ENCODE results near the gene A1BG.
"Not testable (repeated sequence)": the region's sequence is repeated elsewhere in the genome, so short reads cannot be mapped to it uniquely, and the experiment has no call there.

The A1BG gene

DNA sequence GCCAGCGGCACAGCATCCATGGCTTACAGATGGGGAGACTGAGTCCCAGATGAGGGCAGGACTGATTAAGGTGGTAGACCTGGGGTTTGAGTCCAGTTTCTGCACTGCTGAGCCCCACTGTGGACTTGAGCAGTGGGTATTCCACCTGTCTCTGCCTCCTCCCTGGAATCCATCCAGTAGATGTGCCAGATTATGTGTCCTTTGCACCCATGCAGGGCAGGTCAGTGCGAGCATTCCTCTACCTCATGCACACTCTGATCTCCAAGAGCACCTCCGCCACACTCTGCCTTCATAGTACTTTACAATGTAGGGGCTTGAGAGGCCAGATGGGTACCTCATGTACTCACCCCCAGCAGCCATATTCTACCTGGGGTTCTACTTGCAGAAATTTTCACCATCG is 16.5 kb downstream of the A1BG start:
- DNase-seq (ENCODE audit: low read depth in 4 of 4, low spot score in 1 of 4) = no peak

DNA sequence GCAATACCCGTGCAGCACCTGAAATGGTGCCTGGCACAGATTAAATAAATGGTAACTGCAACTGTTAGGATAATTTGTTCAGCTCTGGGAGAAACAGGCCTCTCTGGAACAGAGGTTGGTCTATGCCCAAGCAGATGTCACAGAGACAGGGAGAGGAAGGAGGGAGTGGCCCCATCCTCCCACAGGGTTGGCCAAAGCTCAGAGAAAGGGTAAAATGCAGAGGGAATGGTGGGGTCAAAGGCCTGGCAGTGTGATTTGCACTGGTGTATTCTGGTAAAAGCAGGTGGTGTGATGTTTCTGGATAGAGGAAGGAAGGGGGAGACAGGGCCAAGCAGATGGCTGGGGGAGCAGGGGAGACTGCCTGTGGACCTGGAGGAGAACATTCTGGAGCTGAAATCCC is 17.1 kb downstream of the A1BG start:
- no peak for DNase-seq (ENCODE audit: low read depth in 4 of 4, low spot score in 1 of 4)

- no peak for DNase-seq (ENCODE audit: low read depth in 4 of 4, low spot score in 1 of 4)
These were observed 17.7 kb downstream of the A1BG start for GRCh38 chr19:58335630-58336029.

GRCh38 chr19:58334691-58335249 is 18.5 kb downstream of the A1BG start:
- DNase-seq (ENCODE audit: low read depth in 4 of 4, low spot score in 1 of 4) = no peak

GRCh38 chr19:58332697-58333096 is 20.6 kb downstream of the A1BG start:
- DNase-seq (ENCODE audit: low read depth in 4 of 4, low spot score in 1 of 4) = no peak

DNA sequence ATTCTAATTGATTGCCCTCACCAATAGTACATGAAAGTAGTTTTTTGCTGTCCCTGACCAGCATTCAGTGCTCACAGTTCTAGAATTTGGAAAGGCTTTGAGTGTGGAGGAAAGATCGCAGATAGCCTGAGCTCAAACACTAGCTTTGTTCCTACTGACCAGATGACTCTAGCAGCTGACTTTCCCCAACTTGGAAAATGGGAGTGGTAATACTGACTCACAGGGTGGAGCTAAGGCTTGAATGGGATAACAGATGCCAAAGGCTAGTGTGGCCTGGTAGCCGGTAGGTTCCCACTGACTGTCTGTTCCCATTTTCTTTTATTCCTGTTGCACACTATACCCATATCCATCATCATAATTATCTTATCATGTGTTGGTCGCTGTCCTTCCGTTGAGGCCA is 22.8 kb downstream of the A1BG start:
- no peak for DNase-seq (ENCODE audit: low read depth in 4 of 4, low spot score in 1 of 4)

GRCh38 chr19:58328999-58329398 is 24.3 kb downstream of the A1BG start:
- DNase-seq (ENCODE audit: low read depth in 4 of 4, low spot score in 1 of 4) = no peak

DNA sequence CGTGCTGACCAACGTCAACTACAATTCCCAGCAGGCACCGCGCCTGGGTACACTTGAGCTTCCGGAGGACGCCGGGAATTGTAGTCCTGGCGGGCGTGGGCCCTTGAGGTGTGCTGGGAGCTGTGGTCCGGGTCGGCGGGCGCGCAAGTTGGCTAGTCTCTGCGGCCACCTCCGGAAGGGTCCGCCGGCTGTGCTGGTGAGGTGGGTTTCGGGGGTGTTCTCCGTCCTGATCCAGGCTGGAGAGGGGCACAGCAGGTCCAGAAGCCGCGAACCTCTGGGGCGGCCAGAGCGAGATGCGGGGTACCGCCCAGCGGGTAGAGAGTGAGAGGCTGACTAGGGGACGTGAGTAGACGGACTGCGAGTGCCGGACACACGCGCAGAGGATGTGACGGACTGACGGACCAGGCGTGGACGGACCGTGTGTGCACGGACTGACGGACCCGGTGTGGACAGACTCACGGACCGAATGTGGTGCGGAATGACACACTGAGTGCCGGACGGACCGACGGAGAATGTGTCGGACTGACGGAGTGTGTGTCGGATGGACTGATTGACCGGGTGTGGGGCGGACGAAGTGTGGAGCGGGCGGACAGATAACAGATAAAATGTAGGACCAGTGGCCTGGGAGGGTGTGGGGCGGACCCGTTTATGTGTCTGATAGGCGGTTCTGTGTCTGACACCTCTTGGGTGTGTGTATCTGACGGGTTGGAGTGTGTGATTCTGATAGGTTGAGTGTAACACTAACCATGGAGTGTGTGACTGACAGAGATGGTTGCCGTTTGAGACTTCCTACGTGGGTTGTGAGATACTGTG is 26.2 kb downstream of the A1BG start, which contains the start of gene ZSCAN22:
Gene ZSCAN22 (plus strand): TSS at position 81 of the 813 bp plus-strand sequence. CDS start 7,809 bp downstream, outside the sequence.
- peak; percentile 70 to 89 (median 78) for DNase-seq (ENCODE audit: low read depth in 4 of 4, low spot score in 1 of 4)

DNA sequence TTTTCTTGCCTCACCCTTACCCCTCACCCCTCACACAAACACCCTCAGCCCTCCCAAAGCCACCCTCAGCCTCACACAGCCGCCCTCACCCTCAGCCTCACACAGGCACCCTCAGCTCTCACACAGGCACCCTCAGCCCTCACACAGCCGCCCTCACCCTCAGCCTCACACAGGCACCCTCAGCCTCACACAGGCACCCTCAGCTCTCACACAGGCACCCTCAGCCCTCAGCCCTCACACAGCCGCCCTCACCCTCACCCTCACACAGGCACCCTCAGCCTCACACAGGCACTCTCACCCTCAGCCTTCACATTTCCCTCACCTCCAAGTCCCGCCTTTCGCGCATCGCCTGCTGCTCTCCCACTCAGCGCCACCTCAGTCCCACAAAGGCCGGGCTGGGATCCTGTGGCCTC is 26.8 kb downstream of the A1BG start:
- DNase-seq (ENCODE audit: low read depth in 4 of 4, low spot score in 1 of 4) = no peak

- no peak for DNase-seq (ENCODE audit: low read depth in 4 of 4, low spot score in 1 of 4)
These were observed 27.8 kb downstream of the A1BG start for GRCh38 chr19:58325311-58326022.

DNA sequence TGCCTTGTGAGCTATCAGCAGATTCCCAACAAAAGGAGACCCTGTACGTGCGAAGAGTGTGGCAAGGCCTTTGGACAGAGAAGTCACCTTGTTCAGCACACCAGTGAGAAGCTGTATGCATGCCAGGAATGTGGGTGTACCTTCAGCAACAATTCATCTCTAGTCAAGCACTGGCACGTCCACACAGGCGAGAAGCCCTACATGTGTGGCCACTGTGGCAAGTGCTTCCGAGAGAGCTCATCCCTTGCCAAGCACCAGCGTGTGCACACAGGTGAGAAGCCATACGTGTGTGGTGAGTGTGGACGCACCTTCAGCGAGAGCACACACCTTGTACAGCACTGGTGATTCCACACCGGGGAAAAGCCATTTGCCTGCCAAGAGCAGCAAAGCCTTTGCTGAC is 34.1 kb downstream of the A1BG start:
- no peak for DNase-seq (ENCODE audit: low read depth in 4 of 4, low spot score in 1 of 4)

DNA sequence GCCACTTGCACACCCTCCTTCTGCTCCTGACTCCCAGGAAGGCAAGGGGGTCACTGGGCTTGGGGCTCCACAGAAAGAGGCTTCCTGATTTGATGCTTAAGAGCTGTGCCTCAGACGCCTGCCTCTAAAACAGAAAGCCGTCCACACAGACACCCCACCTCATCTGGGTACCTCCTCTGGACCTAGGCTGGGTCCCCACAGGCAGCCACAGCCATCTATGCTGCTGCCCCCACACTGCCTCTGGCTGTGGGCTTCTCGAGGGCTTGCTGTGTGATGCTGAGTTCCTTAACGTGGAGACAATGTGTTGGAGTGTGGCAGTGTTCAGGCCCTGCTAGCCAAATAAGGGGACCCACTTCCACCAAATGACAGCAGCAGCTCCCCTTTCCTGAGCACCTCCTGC is 35.0 kb downstream of the A1BG start:
- DNase-seq (ENCODE audit: low read depth in 4 of 4, low spot score in 1 of 4) = no peak

DNA sequence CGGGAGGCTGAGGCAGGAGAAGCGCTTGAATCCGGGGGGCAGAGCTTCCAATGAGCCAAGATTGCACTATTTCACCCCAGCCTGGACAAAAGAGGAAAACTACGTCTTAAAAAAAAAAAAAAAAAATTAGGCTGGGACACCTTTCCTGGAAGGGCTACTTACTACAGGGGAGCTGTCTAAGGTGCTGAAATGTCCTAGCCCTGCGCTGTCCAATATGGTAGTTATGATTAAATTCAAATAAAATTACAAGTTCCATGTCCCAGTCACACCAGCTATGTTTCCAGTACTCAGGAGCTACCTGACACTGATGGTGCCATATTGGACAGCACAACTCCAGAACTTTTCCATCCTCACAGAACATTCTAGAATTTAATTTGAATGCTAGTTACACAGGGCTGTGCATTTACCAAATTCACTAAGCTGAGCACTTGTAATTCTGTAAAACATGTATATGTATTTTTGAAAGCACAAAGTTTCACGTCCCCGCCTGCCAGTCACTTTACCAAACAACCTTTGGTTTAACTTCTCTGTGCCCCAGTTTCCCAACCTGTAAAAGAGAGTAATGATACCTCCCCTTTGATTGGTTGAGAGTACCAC is 35.7 kb downstream of the A1BG start:
- no peak for DNase-seq (ENCODE audit: low read depth in 4 of 4, low spot score in 1 of 4)

DNA sequence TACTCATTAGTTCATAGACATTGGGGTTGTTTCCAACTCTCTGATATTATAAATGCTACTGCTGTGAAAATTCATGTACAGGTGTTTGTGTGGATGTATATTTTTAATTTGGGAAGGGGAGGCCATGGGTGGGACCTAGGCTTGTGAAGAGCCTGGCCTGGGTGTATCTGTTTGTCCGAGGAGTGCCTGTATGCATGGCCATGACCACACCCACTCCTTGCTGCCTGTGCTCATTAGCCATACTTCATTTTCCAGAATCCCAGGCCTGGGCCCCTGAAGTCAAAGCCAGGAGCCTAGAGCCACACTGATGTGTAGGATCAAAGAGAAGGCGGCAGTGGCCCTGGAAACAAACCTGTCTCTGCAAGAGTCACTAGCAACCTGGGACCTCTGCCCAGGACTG is 37.7 kb downstream of the A1BG start:
- DNase-seq (ENCODE audit: low read depth in 4 of 4, low spot score in 1 of 4) = no peak

DNA sequence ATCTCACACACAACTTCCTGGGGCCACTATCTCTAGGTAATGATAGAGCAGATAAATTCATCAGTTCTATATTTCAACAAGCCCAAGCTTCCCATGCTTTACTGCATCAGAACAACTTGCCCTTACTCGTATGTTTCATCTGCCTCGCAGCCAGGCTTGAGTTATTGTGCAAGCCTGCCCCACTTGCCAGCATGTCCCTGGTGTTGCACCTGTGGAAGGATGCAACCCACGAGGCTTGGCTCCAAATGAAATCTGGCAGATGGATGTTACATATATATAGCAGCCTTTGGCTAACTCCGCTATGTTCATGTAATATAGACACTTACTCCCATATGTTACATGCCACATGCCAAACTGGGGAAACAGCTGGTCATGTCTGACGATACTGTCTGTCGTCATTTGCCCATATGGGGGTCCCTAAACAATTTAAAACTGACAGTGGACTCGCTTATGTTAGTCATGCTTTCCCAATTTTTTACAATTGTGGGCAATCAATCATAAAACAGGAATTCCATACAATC is 41.9 kb downstream of the A1BG start:
- no peak for DNase-seq (ENCODE audit: low read depth in 4 of 4, low spot score in 1 of 4)

GRCh38 chr19:58310685-58311084 is 42.6 kb downstream of the A1BG start:
- not testable (repeated sequence) for DNase-seq (ENCODE audit: low read depth in 4 of 4, low spot score in 1 of 4)

GRCh38 chr19:58307736-58308135 is 45.6 kb downstream of the A1BG start:
- DNase-seq (ENCODE audit: low read depth in 4 of 4, low spot score in 1 of 4) = no peak

GRCh38 chr19:58305932-58306323 is 47.4 kb downstream of the A1BG start:
- no peak for DNase-seq (ENCODE audit: low read depth in 4 of 4, low spot score in 1 of 4)

- DNase-seq (ENCODE audit: low read depth in 4 of 4, low spot score in 1 of 4) = peak; percentile 76 to 91 (median 86)
These were observed 48.0 kb downstream of the A1BG start, which contains the start of gene ERVK3-1 for GRCh38 chr19:58305065-58305931. Gene ERVK3-1 (plus strand): TSS chr19:58305377. CDS start chr19:58312169, 6,792 bp downstream.

- no peak for DNase-seq (ENCODE audit: low read depth in 4 of 4, low spot score in 1 of 4)
These were observed 48.6 kb downstream of the A1BG start for GRCh38 chr19:58304748-58305064.

DNA sequence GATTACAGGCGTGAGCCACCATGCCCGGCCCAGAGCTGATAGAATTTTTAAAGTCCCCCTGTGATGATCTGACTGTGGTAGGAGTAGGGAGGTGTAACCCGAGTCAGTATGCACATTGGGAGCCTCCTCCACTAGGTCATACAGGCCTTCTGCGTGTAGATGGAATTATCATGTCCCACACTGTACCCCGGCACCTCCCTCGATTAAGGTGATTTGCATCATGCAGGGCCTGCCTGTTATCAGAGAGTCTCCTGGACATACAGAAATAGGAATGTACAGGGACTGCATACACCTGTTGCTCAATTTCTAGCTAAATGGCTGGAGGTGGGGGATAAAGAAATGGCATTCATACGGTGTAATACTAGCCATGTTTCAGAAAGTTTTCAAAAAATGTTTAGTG is 49.0 kb downstream of the A1BG start:
- no peak for DNase-seq (ENCODE audit: low read depth in 4 of 4, low spot score in 1 of 4)
